ENCODE data around the gene NPTX2.
A peak's percentile ranks its signal among the peaks of the same experiment; 100 is the strongest.

The NPTX2 gene

DNA sequence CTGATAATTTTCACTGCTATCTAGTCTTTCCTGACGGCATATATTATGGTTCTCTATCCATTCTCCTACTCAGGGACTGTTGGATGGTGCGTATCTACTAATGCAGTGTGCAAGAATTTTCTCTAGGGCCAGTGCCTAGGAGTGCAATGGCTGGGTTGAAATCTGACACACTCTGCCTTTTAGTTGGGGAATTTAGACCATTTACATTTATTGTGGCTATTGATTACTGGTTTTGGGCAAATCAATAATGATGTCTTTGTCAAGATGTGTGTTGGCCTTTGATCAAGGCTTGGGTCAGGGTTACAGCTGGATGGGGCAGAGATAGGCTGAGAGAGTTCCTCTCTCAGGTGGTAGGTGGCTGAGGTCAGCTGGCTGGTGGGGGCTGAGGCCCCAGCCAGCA, 21.8 kb downstream of the NPTX2 start:
- no peak for DNase-seq (ENCODE audit: low spot score)
- TF ChIP-seq, protein P1, sequence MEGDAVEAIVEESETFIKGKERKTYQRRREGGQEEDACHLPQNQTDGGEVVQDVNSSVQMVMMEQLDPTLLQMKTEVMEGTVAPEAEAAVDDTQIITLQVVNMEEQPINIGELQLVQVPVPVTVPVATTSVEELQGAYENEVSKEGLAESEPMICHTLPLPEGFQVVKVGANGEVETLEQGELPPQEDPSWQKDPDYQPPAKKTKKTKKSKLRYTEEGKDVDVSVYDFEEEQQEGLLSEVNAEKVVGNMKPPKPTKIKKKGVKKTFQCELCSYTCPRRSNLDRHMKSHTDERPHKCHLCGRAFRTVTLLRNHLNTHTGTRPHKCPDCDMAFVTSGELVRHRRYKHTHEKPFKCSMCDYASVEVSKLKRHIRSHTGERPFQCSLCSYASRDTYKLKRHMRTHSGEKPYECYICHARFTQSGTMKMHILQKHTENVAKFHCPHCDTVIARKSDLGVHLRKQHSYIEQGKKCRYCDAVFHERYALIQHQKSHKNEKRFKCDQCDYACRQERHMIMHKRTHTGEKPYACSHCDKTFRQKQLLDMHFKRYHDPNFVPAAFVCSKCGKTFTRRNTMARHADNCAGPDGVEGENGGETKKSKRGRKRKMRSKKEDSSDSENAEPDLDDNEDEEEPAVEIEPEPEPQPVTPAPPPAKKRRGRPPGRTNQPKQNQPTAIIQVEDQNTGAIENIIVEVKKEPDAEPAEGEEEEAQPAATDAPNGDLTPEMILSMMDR (IDR thresholded peaks at IDR 0.05; ENCODE audit: borderline replicate concordance, control extremely low read depth, extremely low read depth, insufficient read depth, missing control alignments): no peak
- in situ Hi-C loops (cut with MboI; ENCODE audit: low sequenced_read_pairs, unreplicated experiment): no loop called here

DNA sequence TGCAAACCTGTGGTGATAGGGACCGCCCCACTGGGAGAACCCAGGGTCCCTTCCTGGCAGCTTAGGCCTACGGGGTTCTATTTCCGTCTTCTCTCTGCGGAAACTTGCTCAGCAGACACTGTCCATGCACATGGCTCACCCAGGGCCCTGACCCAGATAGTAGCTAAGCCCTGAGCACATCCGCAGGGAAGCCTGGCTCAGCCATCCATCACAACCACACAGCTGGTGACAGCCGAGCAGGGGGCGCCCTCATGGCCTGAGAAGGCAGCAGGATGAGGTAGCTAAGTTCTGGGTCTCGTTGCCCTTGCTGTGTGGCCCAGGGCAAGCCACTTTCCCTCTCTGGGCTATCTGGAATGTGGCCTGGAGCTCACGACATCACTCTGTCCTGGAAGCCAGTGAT, 23.3 kb downstream of the NPTX2 start:
- no peak for DNase-seq (ENCODE audit: low spot score)
- in situ Hi-C loops (cut with MboI; ENCODE audit: low sequenced_read_pairs, unreplicated experiment): no loop called here
- TF ChIP-seq, protein P1 (IDR thresholded peaks at IDR 0.05; ENCODE audit: borderline replicate concordance, control extremely low read depth, extremely low read depth, insufficient read depth, missing control alignments): no peak

DNA sequence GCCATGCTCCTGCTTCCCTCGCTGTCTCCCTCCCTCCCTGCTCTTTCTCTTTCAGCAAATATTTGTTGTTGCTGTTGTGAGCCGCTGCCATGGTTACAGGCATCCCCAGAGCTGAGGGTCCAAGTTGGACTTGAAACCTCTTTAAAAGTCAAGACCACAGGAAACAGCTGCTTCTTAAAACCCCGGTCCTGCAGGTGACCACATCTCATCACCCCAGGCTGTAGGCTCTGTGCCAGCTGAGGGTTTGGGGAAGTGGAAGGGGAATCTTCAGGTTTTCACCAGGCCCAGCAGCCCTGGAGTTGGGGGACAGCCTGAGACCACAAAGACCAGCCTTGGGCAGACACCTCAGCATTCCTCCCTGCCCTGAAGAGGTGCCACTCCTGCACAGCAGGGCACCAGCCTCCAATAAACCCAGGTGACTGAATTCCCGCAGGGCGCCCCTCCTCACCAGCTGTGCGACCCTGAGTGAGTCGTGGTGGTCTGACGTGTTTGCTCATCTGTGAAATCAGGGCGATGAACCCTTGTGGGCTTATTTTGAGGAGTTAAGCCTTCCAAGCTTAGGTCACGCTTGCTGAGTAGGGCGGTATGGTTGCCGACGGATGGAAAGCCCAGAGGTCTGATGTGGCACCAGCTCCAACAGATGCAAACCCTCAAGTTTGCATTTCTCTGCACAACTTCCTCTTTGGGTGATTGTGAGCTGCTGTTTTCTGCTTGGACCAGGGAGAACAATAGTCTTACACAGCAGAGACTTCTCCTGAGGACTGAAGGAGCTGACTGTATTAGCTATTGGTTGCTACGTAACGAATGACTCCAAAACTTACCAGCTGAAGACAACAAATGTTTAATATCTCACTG, 24.8 kb downstream of the NPTX2 start:
- in situ Hi-C loops (cut with MboI; ENCODE audit: low sequenced_read_pairs, unreplicated experiment): no loop called here
- TF ChIP-seq, protein P1 (IDR thresholded peaks at IDR 0.05; ENCODE audit: borderline replicate concordance, control extremely low read depth, extremely low read depth, insufficient read depth, missing control alignments): no peak
- peak; percentile 46 for DNase-seq (ENCODE audit: low spot score)

DNA sequence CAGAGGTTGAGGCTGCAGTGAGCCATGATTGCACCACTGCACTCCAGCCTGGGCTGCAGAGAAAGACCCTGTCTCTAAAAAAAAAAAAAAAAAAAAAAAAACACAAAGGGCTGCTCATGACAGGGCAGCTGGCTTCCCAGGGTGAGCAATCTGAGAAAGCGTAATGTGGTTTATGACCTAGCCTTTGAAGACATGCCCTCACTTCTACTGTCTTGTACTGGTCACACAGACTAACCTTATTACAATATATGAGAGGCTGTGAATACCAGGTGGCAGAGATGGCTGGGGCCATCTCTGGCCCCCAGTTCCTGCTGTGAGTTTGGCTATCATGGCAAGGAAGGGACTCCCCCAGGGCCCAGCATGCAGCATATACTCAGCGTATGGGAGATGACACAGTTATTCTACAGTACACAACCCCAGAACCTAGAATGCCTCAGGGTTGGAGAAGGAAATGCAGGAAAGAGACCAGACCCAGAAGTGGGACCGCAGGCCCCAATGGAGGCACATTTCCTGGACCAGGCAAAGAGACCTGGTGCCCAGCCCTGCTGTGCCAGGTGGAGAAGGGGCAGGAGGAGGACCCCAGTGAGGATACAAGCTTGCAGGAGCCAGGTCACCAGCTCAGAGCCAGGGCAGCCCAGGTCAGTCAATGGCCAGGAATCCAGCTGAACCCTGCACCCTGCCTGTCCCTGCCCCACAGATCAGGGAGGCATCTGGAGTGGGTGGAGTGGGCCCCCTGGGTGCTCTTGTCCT, 26.3 kb downstream of the NPTX2 start:
- TF ChIP-seq, protein P1 (IDR thresholded peaks at IDR 0.05; ENCODE audit: borderline replicate concordance, control extremely low read depth, extremely low read depth, insufficient read depth, missing control alignments): no peak
- in situ Hi-C loops (cut with MboI; ENCODE audit: low sequenced_read_pairs, unreplicated experiment): no loop called here
- DNase-seq (ENCODE audit: low spot score): no peak

DNA sequence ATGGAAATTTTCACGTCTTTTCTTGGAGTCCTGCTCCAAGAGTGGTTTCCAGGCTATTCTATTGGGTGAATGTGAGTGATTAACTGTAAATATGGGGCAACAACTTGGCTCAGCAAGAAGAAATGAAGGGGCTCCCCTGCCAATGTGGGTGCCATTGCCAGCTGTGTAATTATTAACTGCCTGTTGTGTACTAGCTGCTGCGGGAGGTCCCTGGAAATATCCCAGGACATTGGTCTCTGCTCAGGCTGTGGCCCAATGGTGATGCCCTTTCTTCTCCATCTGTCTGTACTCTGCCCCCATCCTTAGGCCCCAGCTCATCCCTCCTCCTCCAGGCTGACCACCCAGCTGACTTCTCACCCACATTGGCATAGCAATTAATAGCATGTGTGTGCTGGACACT, 29.4 kb downstream of the NPTX2 start:
- in situ Hi-C loops (cut with MboI; ENCODE audit: low sequenced_read_pairs, unreplicated experiment): no loop called here
- no peak for DNase-seq (ENCODE audit: low spot score)
- TF ChIP-seq, protein P1 (IDR thresholded peaks at IDR 0.05; ENCODE audit: borderline replicate concordance, control extremely low read depth, extremely low read depth, insufficient read depth, missing control alignments): no peak

DNA sequence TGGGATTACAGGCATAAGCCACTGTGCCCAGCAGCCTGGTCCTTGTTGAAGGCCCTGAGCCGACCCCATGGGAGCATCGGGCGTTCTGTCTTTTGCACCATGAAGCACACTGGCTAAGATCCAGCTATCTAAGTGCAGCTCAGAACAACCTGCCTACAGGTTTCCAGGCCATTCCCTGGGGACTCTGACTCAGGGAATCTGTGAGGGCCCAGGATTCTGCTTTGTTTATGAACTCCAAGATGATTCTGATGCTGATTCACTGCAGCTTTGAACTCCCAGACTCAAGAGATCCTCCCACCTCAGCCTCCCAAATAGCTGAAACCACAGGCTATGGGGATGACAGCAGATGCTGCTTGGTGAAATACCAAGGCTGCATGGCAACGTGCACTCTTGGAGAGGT, 30.2 kb downstream of the NPTX2 start:
- in situ Hi-C loops (cut with MboI; ENCODE audit: low sequenced_read_pairs, unreplicated experiment): no loop called here
- DNase-seq (ENCODE audit: low spot score): no peak
- TF ChIP-seq, protein P1 (IDR thresholded peaks at IDR 0.05; ENCODE audit: borderline replicate concordance, control extremely low read depth, extremely low read depth, insufficient read depth, missing control alignments): no peak
